ENCODE measurements around the gene SLC9C1.
A peak's percentile ranks its signal among the peaks of the same experiment; 100 is the strongest.

Gene SLC9C1

GRCh38 chr3:112306825-112307224, 12.8 kb upstream of the SLC9C1 start:
- no peak for DNase-seq (ENCODE audit: low spot score)

DNA sequence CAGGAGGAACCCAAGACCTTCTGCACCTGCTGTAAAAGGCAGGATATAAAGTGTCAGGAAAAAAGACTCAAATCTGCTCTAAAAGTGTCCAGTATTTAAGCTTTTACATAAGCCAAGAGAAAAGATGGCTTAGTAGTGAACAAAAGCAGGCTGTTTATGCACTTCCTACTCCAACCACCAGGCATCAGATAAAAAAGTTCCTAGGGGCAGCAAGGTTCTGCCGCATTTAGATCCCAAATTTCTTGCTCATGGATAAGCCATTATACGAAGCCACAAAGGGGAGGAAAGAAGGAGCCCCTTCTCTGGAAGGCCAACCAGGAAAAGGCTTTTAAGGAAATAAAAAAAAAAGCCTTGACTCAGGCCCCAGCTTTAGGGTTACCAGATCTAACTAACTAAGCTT, 10.6 kb upstream of the SLC9C1 start:
- no peak for DNase-seq (ENCODE audit: low spot score)

DNA sequence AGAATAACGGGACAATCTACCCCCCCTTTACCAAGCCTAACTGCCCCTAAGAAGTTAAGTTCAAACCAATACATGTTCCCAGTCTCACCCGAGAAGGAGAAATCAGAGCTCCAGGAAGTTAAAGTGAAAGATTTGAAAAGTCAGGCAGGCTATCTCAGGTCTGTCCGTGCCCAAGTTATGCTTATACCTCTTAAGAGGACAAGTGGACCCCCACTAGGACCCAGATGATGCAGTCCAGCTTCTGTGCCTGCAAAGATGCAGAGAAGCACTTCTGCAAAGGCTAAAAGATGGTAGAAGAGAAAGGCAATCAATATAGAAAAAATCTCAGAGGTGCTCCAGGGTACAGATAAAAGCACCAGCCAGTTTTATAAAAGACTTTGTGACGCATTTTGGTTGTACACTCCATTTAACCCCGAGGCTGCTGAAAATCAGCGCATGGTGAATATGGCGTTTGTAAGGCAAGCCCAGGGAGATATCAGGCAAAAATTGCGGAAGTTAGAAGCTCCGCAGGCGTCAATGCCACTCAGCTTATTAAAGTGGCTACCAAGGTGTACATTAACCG, 9.8 kb upstream of the SLC9C1 start:
- peak; percentile 5 for DNase-seq (ENCODE audit: low spot score)

- peak; percentile 4 for DNase-seq (ENCODE audit: low spot score)
Measured at GRCh38 chr3:112302881-112303763, 9.1 kb upstream of the SLC9C1 start.

DNA sequence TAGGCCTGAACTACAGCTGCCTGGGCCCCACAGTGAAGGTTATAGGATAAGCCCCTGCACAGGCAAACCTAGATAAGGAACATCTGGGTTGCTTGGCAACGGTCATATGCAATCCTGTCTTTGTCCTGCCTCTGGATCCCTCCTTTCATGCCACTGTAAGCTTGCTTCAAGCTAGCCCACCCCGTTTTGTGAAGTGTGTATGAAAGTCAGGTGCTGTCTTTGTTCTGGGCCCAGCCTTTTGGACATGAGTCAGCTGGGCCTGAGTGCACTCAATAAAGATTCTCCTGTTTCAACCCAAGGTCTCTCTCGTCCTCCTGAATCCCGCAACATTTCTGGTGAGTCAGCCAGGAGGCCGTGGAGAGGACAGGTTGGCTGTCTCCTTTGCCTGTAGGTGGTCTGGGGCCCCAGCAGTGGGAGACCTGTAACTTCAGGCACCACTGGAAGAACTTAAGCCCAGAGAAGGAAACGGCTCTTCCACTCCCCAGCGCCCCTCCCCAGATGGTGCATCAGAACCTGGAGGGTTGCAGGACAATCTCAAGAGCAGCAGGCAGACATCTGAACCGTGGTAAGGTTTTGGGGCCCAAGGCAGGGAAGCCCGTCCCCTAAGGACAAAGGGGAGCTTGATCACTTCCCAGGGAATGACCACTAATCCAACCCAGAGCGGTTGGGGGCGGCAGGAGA, 8.3 kb upstream of the SLC9C1 start:
- DNase-seq (ENCODE audit: low spot score) = no peak

DNA sequence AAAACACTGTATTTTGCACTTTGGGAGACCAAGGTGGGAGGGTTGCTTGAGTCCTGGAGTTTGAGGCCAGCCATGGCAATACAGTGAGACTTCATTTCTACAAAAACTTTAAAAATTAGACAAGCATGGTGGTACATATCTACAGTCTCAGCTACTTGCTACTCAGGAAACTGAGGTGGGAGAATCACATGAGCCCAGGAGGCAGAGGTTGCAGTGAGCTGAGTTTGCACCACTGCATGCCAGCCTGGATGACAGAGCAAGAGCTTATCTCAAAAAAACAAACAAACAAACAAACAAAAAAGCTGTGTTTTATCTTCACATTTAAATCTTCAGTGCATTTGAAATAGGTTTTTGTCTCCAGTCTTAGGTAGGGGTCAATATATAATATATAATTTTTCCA, 4.8 kb upstream of the SLC9C1 start:
- no peak for DNase-seq (ENCODE audit: low spot score)

DNA sequence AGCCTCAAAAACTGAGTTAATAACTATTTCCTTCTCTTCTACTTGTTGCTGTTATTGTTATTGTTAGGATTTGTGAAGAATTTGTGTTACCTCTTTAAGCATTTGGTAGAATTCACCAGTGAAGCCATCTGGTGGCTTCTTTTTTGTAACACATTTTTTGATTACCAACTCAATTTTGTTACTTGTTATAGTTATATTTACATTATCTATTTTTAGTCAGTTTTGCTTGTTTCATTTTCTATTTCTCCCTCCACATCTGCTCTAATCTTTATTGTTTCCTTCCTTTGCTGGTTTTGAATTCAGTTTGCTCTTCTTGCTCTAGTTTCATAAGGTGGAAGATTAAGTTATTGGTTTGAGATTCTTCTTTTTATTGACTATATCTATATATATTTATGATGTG, 3.7 kb upstream of the SLC9C1 start:
- no peak for DNase-seq (ENCODE audit: low spot score)

GRCh38 chr3:112289011-112289410, 5.0 kb downstream of the SLC9C1 start:
- DNase-seq (ENCODE audit: low spot score) = no peak

DNA sequence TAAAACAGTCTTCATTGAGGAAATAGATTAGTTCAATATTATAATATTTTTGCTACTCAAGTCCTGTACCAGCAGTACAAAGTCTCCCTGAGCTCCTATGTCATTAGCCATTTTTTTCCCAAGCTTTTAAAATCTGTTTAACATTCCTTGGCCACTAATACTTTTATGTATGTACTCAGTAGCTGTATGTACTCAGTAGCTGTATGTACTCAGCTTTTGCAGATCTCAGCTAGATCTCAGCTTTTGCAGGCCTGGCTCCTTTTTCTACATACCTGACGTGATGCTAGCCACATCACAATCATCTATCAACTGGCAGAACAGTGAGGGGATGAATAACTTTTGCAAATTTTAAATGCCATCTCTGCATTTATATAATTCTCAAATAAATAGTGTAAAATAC, 13.8 kb downstream of the SLC9C1 start:
- DNase-seq (ENCODE audit: low spot score) = no peak

GRCh38 chr3:112273536-112273935, 20.5 kb downstream of the SLC9C1 start:
- no peak for DNase-seq (ENCODE audit: low spot score)

- DNase-seq (ENCODE audit: low spot score) = no peak
Measured at GRCh38 chr3:112261742-112262141, 32.3 kb downstream of the SLC9C1 start.

DNA sequence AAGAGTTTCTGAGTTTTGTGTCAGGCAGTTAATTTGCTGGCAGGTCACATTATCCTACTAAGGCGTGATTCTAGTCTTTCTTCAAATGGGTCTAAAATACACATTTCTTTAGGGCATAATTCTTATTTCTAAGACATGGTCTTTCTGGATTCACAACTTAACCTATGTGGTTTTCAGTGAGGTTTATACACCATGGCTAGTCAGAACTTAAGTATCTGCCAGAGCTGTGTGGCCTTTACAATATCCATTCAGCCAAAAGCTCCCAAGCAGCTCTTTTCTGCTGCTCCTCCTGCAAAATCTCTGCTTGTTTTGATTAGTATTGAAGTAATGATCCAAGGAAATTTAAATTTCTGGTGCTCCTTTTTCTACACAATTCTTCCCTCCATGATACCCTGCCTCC, 33.5 kb downstream of the SLC9C1 start:
- DNase-seq (ENCODE audit: low spot score) = no peak

- DNase-seq (ENCODE audit: low spot score) = no peak
Measured at GRCh38 chr3:112253301-112253971, 40.6 kb downstream of the SLC9C1 start.

- DNase-seq (ENCODE audit: low spot score) = no peak
Measured at GRCh38 chr3:112247900-112248299, 46.1 kb downstream of the SLC9C1 start.

GRCh38 chr3:112247350-112247749, 46.7 kb downstream of the SLC9C1 start:
- no peak for DNase-seq (ENCODE audit: low spot score)

DNA sequence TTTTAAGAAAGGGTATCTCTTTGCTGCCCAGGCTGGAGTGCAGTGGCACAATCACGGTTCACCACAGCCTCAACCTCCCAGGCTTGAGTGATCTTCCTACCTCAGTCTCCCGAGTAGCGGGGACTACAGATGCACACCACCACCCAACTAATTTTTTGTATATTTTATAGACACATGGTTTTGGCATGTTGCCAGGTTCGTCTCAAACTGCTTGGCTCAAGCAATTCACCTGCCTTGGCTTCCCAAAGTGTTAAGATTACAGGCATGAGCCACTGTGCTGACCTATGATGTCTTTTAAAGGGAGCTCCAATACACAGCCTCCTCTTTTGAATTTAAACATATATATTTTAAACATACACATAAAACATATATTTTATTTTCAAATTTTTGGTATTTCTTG, 60.9 kb downstream of the SLC9C1 start:
- no peak for DNase-seq (ENCODE audit: low spot score)

GRCh38 chr3:112231727-112232126, 62.3 kb downstream of the SLC9C1 start:
- DNase-seq (ENCODE audit: low spot score) = no peak

DNA sequence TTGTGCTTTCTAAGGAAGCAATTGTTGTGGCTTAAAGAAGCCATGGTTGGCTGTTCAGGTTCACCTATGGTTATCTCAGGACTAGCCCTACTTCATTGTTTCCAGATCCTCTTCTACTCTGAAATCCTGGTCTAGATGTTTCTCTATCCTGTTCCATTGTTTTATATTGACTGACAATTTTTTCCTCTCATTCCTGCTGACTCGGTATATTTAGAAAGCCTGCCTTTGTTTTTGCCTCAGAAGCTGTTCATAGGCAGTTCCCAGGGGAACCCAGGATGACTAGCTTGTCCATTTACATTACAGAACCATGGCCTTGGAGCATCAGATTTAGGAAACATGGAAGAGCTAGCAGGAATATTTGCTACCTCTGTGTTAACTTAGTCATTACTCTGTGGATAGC, 64.0 kb downstream of the SLC9C1 start:
- DNase-seq (ENCODE audit: low spot score) = no peak

DNA sequence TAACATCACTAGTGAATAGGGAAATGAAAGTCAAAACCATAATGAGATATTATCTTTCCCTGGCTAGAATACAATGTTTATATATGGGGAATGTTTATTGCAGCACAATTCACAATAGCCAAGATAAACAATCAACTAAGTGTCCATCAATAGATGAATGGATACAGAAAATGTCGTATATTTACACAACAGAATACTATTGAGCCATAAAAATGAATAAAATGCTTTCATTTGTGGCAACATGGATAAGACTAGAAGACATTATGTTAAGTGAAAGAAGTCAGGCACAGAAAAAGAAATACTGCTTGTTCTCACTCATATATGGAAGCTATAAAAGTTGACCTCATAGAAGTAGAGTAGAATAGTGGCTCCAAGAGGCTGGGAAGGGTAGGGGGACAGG, 65.2 kb downstream of the SLC9C1 start:
- DNase-seq (ENCODE audit: low spot score) = no peak

- DNase-seq (ENCODE audit: low spot score) = no peak
Measured at GRCh38 chr3:112200317-112200666, 93.7 kb downstream of the SLC9C1 start.

DNA sequence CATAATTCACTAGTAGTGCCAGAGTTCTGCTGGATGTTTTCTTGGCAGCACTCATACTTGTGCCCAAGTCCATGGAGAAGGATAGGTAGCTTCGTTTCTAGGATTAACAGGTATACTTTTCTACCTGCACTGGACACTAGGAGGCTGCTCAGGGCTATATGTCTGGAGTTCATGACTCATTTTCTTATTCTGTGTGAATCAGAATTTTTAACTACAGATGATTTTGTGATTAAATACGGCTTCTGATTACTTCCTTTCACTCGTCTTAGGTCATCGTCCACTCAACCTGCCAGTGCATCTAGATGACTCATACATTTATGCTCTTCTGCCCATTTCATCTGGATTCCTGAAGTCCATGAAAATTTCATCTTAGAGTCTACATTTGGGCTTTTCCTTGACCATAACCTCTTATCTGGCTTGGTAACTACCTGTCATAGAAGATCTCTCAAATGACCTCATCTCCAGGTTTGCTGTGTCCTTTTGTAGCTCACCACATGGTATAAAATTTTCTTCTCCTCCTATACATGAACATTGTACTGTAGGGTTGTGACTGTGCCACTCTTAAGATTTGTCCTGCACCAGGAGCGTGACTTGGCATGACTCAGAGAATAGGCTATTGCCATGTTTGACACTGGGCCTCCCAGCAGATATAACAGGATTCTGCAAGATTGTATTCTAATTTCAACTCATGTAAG, 94.2 kb downstream of the SLC9C1 start:
- no peak for DNase-seq (ENCODE audit: low spot score)

DNA sequence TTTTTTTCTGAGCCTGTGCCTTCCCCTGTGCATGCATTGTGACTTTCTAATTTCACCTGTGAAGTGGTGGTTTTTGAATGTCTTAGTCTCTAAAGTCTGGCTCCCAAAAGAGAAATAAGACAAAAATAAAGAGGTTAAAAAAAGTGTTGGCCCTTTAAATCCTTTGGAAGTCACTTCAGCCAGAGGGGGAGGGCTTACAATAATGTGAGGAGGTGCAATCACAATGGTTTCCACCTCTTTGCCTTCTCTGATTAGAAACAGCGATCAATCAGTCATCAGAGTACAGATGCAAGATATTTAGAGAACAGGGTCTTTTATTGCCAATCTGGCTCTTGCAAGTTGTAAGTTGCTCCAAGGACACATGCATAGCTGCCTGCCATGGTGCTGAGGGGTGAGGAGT, 96.9 kb downstream of the SLC9C1 start:
- no peak for DNase-seq (ENCODE audit: low spot score)
